HEK293 (cell line): ENCODE results near the gene BORCS8.
A peak's percentile ranks its signal among the peaks of the same experiment; 100 is the strongest.

ENCODE experiments used
- GLIS2 ChIP-seq: fragments of 450-650 bp; formaldehyde crosslinking; IDR thresholded peaks from 2 replicates; pipeline ENCODE4 v1.5.1; 2016; ENCODE audit warnings: missing biosample characterization, missing genetic modification characterization
- KLF10 ChIP-seq: fragments of 450-650 bp; IDR thresholded peaks from 2 replicates; pipeline ENCODE4 v1.5.1; 2018; ENCODE audit warnings: missing biosample characterization, mild to moderate bottlenecking, missing genetic modification characterization
- MZF1 ChIP-seq: fragments of 450-650 bp; formaldehyde crosslinking; IDR thresholded peaks from 2 replicates; pipeline ENCODE4 v1.5.1; 2017; ENCODE audit warnings: missing biosample characterization, missing genetic modification characterization, borderline replicate concordance
- SETDB1 ChIP-seq: IDR thresholded peaks from one replicate; pipeline ENCODE4 v1.6.1; 2017; ENCODE audit warnings: mild to moderate bottlenecking, low read length, moderate library complexity, mixed read lengths; ENCODE audit not compliant: insufficient read length
- SP3 ChIP-seq: fragments of 450-650 bp; formaldehyde crosslinking; IDR thresholded peaks from 2 replicates; pipeline ENCODE4 v1.5.1; 2016; ENCODE audit warnings: missing biosample characterization, missing genetic modification characterization
- YY2 ChIP-seq: fragments of 450-650 bp; formaldehyde crosslinking; IDR thresholded peaks from 2 replicates; pipeline ENCODE4 v1.5.1; 2016; ENCODE audit warnings: missing biosample characterization, missing genetic modification characterization
- ZBTB21 ChIP-seq: fragments of 450-650 bp; formaldehyde crosslinking; IDR thresholded peaks from 2 replicates; pipeline ENCODE4 v1.5.1; 2017; ENCODE audit warnings: missing biosample characterization, missing genetic modification characterization
- ZEB2 ChIP-seq: fragments of 450-650 bp; formaldehyde crosslinking; IDR thresholded peaks from 2 replicates; pipeline ENCODE4 v1.5.1; 2016; ENCODE audit warnings: missing biosample characterization, missing genetic modification characterization
- ZFP69B ChIP-seq: fragments of 450-650 bp; formaldehyde crosslinking; IDR thresholded peaks from 2 replicates; pipeline ENCODE4 v1.5.1; 2016; ENCODE audit warnings: missing biosample characterization, missing genetic modification characterization
- ZNF184 ChIP-seq: fragments of 450-650 bp; IDR thresholded peaks from 2 replicates; pipeline ENCODE4 v1.5.1; 2018; ENCODE audit warnings: missing biosample characterization, mild to moderate bottlenecking, missing genetic modification characterization
- ZNF19 ChIP-seq: fragments of 450-650 bp; formaldehyde crosslinking; IDR thresholded peaks from 2 replicates; pipeline ENCODE4; 2016; ENCODE audit warnings: missing biosample characterization, missing genetic modification characterization, low read depth
- ZNF23 ChIP-seq: fragments of 450-650 bp; formaldehyde crosslinking; IDR thresholded peaks from 2 replicates; pipeline ENCODE4 v1.5.1; 2016; ENCODE audit warnings: missing biosample characterization, missing genetic modification characterization, borderline replicate concordance
- ZNF239 ChIP-seq: fragments of 450-650 bp; formaldehyde crosslinking; IDR thresholded peaks from 2 replicates; pipeline ENCODE4 v1.5.1; 2016; ENCODE audit warnings: missing biosample characterization, missing genetic modification characterization
- ZNF24 ChIP-seq: fragments of 450-650 bp; formaldehyde crosslinking; IDR thresholded peaks from 2 replicates; pipeline ENCODE4 v1.5.1; 2016; ENCODE audit warnings: missing biosample characterization, missing genetic modification characterization
- ZNF335 ChIP-seq: fragments of 450-650 bp; formaldehyde crosslinking; conservative IDR thresholded peaks from 2 replicates; pipeline ENCODE4 v1.5.1; 2016; ENCODE audit warnings: missing biosample characterization, missing genetic modification characterization
- ZNF366 ChIP-seq: fragments of 450-650 bp; formaldehyde crosslinking; conservative IDR thresholded peaks from 2 replicates; pipeline ENCODE4 v1.5.1; 2016; ENCODE audit warnings: missing biosample characterization, missing genetic modification characterization
- ZNF391 ChIP-seq: fragments of 450-650 bp; formaldehyde crosslinking; IDR thresholded peaks from 2 replicates; pipeline ENCODE4 v1.5.1; 2016; ENCODE audit warnings: low read depth, missing biosample characterization, missing genetic modification characterization, borderline replicate concordance
- ZNF433 ChIP-seq: fragments of 450-650 bp; formaldehyde crosslinking; IDR thresholded peaks from 2 replicates; pipeline ENCODE4 v1.5.1; 2016; ENCODE audit warnings: missing biosample characterization, missing genetic modification characterization, low read depth
- ZNF530 ChIP-seq: fragments of 450-650 bp; formaldehyde crosslinking; IDR thresholded peaks from 2 replicates; pipeline ENCODE4 v1.5.1; 2016; ENCODE audit warnings: low read depth, missing biosample characterization, missing genetic modification characterization
- ZNF596 ChIP-seq: fragments of 450-650 bp; IDR thresholded peaks from 2 replicates; pipeline ENCODE4 v1.5.0; 2018; ENCODE audit warnings: missing biosample characterization, mild to moderate bottlenecking, missing genetic modification characterization, moderate library complexity
- ZNF610 ChIP-seq: fragments of 450-650 bp; formaldehyde crosslinking; IDR thresholded peaks from 2 replicates; pipeline ENCODE4 v1.5.1; 2016; ENCODE audit warnings: missing biosample characterization, missing genetic modification characterization, borderline replicate concordance
- ZNF623 ChIP-seq: fragments of 450-650 bp; formaldehyde crosslinking; IDR thresholded peaks from 2 replicates; pipeline ENCODE4 v1.5.1; 2016; ENCODE audit warnings: missing biosample characterization, missing genetic modification characterization
- ZNF677 ChIP-seq: fragments of 450-650 bp; IDR thresholded peaks from 2 replicates; pipeline ENCODE4 v1.5.0; 2018; ENCODE audit warnings: missing biosample characterization, mild to moderate bottlenecking, missing genetic modification characterization, moderate library complexity
- ZNF707 ChIP-seq: fragments of 450-650 bp; formaldehyde crosslinking; IDR thresholded peaks from 2 replicates; pipeline ENCODE4 v1.5.1; 2016; ENCODE audit warnings: missing biosample characterization, missing genetic modification characterization
- ZNF777 ChIP-seq: fragments of 450-650 bp; formaldehyde crosslinking; IDR thresholded peaks from 2 replicates; pipeline ENCODE4 v1.5.1; 2017; ENCODE audit warnings: missing biosample characterization, missing genetic modification characterization, borderline replicate concordance
- ZNF785 ChIP-seq: fragments of 450-650 bp; formaldehyde crosslinking; IDR thresholded peaks from 2 replicates; pipeline ENCODE4 v1.5.1; 2016; ENCODE audit warnings: missing biosample characterization, missing genetic modification characterization
- ZNF791 ChIP-seq: fragments of 450-650 bp; formaldehyde crosslinking; IDR thresholded peaks from 2 replicates; pipeline ENCODE4 v1.5.1; 2016; ENCODE audit warnings: missing biosample characterization, missing genetic modification characterization
- ZSCAN30 ChIP-seq: fragments of 450-650 bp; IDR thresholded peaks from 2 replicates; pipeline ENCODE4 v1.5.1; 2018; ENCODE audit warnings: missing biosample characterization, mild to moderate bottlenecking, missing genetic modification characterization, moderate library complexity
- TF ChIP-seq, protein P1 (sequence below): fragments of 450-650 bp; formaldehyde crosslinking; IDR thresholded peaks from 2 replicates; pipeline ENCODE4 v1.5.1; 2017; ENCODE audit warnings: missing biosample characterization, missing genetic modification characterization
- TF ChIP-seq, protein P2 (sequence below): fragments of 450-650 bp; formaldehyde crosslinking; IDR thresholded peaks from 2 replicates; pipeline ENCODE4 v1.5.1; 2017; ENCODE audit warnings: missing biosample characterization, missing genetic modification characterization
- TF ChIP-seq, protein P3 (sequence below): fragments of 450-650 bp; formaldehyde crosslinking; IDR thresholded peaks from 2 replicates; pipeline ENCODE4 v1.5.1; 2016; ENCODE audit warnings: missing biosample characterization, missing genetic modification characterization, low read depth
- TF ChIP-seq, protein P4 (sequence below): fragments of 450-650 bp; formaldehyde crosslinking; IDR thresholded peaks from 2 replicates; pipeline ENCODE4; 2016; ENCODE audit warnings: missing biosample characterization, missing genetic modification characterization

BORCS8 gene

GRCh38 chr19:19192078-19192882 lies at the start of gene BORCS8, which contains the start of gene RFXANK (continued):
- peak; percentile 66; the same call in 1 of the 2 replicates for TF ChIP-seq ZNF391 (tag by site-specific recombination)
- TF ChIP-seq ZNF366 (tag by site-specific recombination), result peak; percentile 81
- TF ChIP-seq SP3 (tag by site-specific recombination), result peak; percentile 73
- TF ChIP-seq ZNF335 (tag by site-specific recombination), result peak; percentile 67
- TF ChIP-seq ZNF530, result no peak
- no peak for TF ChIP-seq ZNF677 (tag by site-specific recombination)
- 0 out of 2 replicates have a peak, but pooled peaks have one; percentile 61 for TF ChIP-seq KLF10 (tag by site-specific recombination)
- TF ChIP-seq ZSCAN30 (tag by site-specific recombination), result peak; percentile 83; the same call in 1 of the 2 replicates
- no peak for TF ChIP-seq ZNF596 (tag by site-specific recombination)
- no peak for TF ChIP-seq ZNF23 (tag by site-specific recombination)
- 0 out of 2 replicates have a peak, but pooled peaks have one; percentile 17 for TF ChIP-seq GLIS2 (tag by site-specific recombination)
- TF ChIP-seq YY2 (tag by site-specific recombination), result peak; percentile 82
- no peak for TF ChIP-seq ZNF433 (tag by site-specific recombination)
- peak; percentile 45; the same call in 1 of the 2 replicates for TF ChIP-seq ZNF610 (tag by site-specific recombination)
- TF ChIP-seq MZF1 (tag by site-specific recombination), result 0 out of 2 replicates have a peak, but pooled peaks have one; percentile 37
- TF ChIP-seq, protein P1, sequence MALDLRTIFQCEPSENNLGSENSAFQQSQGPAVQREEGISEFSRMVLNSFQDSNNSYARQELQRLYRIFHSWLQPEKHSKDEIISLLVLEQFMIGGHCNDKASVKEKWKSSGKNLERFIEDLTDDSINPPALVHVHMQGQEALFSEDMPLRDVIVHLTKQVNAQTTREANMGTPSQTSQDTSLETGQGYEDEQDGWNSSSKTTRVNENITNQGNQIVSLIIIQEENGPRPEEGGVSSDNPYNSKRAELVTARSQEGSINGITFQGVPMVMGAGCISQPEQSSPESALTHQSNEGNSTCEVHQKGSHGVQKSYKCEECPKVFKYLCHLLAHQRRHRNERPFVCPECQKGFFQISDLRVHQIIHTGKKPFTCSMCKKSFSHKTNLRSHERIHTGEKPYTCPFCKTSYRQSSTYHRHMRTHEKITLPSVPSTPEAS (tag by site-specific recombination), result peak; percentile 62; the same call in 1 of the 2 replicates
- TF ChIP-seq ZNF791 (tag by site-specific recombination), result no peak
- peak; percentile 80 for TF ChIP-seq ZNF777 (tag by site-specific recombination)
- TF ChIP-seq ZNF707 (tag by site-specific recombination), result no peak
- peak; percentile 79 for TF ChIP-seq ZNF24 (tag by site-specific recombination)
- TF ChIP-seq, protein P2, sequence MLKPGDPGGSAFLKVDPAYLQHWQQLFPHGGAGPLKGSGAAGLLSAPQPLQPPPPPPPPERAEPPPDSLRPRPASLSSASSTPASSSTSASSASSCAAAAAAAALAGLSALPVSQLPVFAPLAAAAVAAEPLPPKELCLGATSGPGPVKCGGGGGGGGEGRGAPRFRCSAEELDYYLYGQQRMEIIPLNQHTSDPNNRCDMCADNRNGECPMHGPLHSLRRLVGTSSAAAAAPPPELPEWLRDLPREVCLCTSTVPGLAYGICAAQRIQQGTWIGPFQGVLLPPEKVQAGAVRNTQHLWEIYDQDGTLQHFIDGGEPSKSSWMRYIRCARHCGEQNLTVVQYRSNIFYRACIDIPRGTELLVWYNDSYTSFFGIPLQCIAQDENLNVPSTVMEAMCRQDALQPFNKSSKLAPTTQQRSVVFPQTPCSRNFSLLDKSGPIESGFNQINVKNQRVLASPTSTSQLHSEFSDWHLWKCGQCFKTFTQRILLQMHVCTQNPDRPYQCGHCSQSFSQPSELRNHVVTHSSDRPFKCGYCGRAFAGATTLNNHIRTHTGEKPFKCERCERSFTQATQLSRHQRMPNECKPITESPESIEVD, result no peak
- TF ChIP-seq, protein P3, sequence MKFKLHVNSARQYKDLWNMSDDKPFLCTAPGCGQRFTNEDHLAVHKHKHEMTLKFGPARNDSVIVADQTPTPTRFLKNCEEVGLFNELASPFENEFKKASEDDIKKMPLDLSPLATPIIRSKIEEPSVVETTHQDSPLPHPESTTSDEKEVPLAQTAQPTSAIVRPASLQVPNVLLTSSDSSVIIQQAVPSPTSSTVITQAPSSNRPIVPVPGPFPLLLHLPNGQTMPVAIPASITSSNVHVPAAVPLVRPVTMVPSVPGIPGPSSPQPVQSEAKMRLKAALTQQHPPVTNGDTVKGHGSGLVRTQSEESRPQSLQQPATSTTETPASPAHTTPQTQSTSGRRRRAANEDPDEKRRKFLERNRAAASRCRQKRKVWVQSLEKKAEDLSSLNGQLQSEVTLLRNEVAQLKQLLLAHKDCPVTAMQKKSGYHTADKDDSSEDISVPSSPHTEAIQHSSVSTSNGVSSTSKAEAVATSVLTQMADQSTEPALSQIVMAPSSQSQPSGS (tag by site-specific recombination), result no peak
- peak; percentile 98 for TF ChIP-seq ZFP69B (tag by site-specific recombination)
- TF ChIP-seq, protein P4, sequence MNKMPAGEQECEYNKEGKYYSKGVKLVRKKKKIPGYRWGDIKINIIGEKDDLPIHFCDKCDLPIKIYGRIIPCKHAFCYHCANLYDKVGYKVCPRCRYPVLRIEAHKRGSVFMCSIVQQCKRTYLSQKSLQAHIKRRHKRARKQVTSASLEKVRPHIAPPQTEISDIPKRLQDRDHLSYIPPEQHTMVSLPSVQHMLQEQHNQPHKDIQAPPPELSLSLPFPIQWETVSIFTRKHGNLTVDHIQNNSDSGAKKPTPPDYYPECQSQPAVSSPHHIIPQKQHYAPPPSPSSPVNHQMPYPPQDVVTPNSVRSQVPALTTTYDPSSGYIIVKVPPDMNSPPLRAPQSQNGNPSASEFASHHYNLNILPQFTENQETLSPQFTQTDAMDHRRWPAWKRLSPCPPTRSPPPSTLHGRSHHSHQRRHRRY (tag by site-specific recombination), result no peak
- peak; percentile 62; the same call in 1 of the 2 replicates for TF ChIP-seq ZNF184
- peak; percentile 53; the same call in 1 of the 2 replicates for TF ChIP-seq ZNF239
- no peak for TF ChIP-seq SETDB1
- peak; percentile 89 for TF ChIP-seq ZEB2 (tag by site-specific recombination)
- peak; percentile 32; the same call in 1 of the 2 replicates for TF ChIP-seq ZBTB21 (tag by site-specific recombination)
- TF ChIP-seq ZNF785, result peak; percentile 85; the same call in 1 of the 2 replicates
- peak; percentile 19; the same call in 1 of the 2 replicates for TF ChIP-seq ZNF623
- TF ChIP-seq ZNF19 (tag by site-specific recombination), result no peak
